IPS DF 6.9 (cell line): Measurements from ENCODE around the gene HNRNPL.

Experiments used
- DNase-seq: peaks from one replicate; pipeline ENCODE4 v3.0.0-alpha.2; 2013; ENCODE audit warnings: low read depth, low spot score
- H3K27ac ChIP-seq: one replicate; pipeline ENCODE4 v1.5.1; 2013; ENCODE audit warnings: low read length, control low read depth
- H3K27me3 ChIP-seq: 2 replicates; pipeline ENCODE4 v1.6.1; 2013; ENCODE audit warnings: mild to moderate bottlenecking, low read length; ENCODE audit not compliant: control insufficient read depth, insufficient read depth
- H3K36me3 ChIP-seq: 2 replicates; pipeline ENCODE4 v1.6.1; 2013; ENCODE audit warnings: low read length; ENCODE audit not compliant: control insufficient read depth, insufficient read depth
- H3K4me1 ChIP-seq: 2 replicates; pipeline ENCODE4 v1.6.1; 2013; ENCODE audit warnings: low read length; ENCODE audit not compliant: control insufficient read depth, insufficient read depth
- H3K4me3 ChIP-seq: 2 replicates; pipeline ENCODE4 v1.5.1; 2013; ENCODE audit warnings: mild to moderate bottlenecking, low read length
- H3K9me3 ChIP-seq: 2 replicates; pipeline ENCODE4 v1.6.1; 2013; ENCODE audit warnings: low read length, inconsistent platforms; ENCODE audit not compliant: control insufficient read depth, insufficient read depth
- WGBS: extraction: QIAGEN DNeasy Blood & Tissue Kit; methylation state at CpG from one replicate; pipeline ENCODE4 v1.1.7; 2013; ENCODE audit warnings: mixed read lengths, missing lambda C conversion rate; ENCODE audit not compliant: insufficient read length, insufficient coverage; 5-methylcytosine and 5-hydroxymethylcytosine counted together

Gene HNRNPL

DNA sequence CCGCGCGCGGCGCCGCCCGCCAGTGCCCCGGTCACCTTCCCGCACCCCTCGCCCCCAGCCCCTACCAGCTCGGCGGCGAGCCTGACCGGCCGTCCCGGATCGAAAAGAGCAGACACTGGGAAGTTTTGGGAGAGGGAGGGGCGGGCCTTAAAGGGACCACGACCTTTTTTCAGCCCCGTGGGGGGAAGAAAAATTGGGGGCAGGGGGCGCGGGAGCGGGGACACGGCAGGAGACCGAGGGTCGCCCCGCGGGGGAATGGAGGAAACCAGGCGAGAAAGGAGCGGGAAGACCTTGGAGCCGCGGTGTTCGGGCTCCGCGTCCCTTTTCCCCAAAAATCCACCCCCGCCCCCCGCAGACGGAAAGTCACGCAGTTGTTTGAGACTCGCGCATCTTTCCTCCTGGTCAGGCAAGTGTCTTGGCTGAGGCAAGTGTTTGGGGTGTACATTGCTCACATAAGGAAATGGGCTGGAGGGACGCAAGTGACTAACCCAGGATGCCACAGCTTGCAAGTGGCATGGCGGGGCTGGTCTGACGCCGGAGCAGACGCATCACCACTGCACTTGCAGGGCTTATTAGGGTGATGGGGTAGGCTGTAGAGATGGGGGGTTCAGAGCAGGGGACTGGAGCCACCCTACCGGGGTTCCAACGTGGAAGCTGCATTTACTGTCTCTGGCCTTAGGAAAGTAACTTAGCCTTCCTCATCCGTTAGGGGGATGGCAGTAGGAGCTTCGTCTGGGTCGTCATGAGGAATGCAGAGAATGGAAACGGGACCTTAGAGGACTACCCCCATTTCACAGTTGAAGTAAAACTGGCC lies 2.7 kb upstream of the HNRNPL start:
- DNase-seq = no peak
- Histone ChIP-seq H3K4me3 (peak overlapping the region; percentile 88), H3K4me1 (no peaks in the 10 kb centered on the region), H3K36me3 (peaks cover 3% of the 10 kb centered on the region; the same call in 1 of the 2 replicates), H3K27me3 (no peaks in the 10 kb centered on the region), H3K27ac (no peak overlapping the region), H3K9me3 (no peaks in the 10 kb centered on the region)
- no CpG with 5 or more reads among the region's 52 CpGs for WGBS

DNA sequence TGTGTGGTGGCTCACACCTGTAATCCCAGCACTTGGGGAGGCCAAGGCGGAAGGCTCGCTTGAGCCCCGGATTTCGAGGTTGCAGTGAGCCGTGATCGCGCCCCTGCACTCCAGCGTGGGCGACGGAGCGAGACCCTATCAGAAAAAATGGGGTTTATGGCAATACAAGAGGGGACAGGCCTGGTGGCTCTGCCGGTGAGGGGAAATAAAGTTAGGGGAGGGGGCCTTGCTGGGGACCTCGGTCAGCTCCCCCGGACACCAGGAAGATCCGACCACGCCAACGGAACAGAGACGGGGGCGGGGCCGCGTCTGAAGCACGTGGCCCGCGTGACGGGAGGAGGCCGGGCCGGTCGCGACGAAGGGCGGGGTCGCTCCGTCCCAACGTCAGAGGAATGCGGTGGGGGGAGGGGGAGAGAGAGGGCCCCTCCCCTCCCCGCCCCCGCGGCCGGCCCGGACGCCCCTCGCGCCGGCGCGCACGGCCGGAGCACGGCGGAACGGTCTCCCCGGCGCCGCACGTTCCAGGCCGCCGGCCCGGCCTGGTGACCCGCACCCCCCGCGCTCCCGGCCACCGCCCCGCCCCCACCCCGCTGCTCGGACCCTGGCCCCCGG lies 1.9 kb upstream of the HNRNPL start:
- no peaks in the 10 kb centered on the region for H3K4me1 ChIP-seq
- no peak for DNase-seq

DNA sequence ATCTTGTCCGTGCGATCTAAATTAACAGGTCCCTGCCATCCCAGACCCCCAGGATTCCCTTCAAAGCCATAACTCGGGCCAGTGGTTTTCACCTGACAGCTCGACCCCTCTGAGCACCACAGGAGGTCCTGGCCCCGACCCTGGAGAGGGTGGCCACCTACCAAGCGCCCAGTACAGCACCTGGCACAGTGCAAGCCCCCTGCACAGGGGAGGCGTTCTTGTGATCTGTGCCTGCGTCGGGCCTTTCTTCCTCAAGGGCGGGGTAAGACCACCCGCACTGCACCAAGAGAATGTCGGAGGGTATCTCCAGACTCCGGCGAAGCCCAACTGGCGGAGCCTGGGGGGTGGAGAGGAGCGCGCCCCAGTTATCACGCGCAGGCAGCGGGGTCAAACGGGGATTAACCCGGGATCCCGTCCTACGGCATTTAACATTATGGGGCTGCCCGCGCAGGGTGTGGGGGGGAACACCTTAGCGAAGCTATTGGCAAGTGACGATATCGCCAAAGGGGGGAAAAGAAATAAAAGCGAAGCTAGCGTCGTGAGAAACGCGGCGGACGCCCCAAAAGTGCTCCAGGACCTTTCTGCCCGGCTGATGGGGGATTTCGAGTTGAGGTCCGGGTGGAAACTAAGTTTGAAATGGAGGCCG lies 1.3 kb upstream of the HNRNPL start:
- peaks cover 15% of the 10 kb centered on the region; the same call in 1 of the 2 replicates for H3K36me3 ChIP-seq
- peak overlapping the region; percentile 31; the same call in 1 of the 2 replicates for H3K4me3 ChIP-seq
- no peak overlapping the region for H3K27ac ChIP-seq
- no peaks in the 10 kb centered on the region for H3K27me3 ChIP-seq
- H3K9me3 ChIP-seq = no peaks in the 10 kb centered on the region
- H3K4me1 ChIP-seq = no peaks in the 10 kb centered on the region
- no CpG with 5 or more reads among the region's 40 CpGs for WGBS
- no peak for DNase-seq

More for the DNA sequence above, 1.9 kb upstream of the HNRNPL start:
- Histone ChIP-seq H3K9me3 (no peaks in the 10 kb centered on the region), H3K27me3 (no peaks in the 10 kb centered on the region), H3K27ac (no peak overlapping the region), H3K36me3 (peaks cover 10% of the 10 kb centered on the region; the same call in 1 of the 2 replicates), H3K4me3 (peak overlapping the region; percentile 88; the same call in 1 of the 2 replicates)
- no CpG with 5 or more reads among the region's 67 CpGs for WGBS

DNA sequence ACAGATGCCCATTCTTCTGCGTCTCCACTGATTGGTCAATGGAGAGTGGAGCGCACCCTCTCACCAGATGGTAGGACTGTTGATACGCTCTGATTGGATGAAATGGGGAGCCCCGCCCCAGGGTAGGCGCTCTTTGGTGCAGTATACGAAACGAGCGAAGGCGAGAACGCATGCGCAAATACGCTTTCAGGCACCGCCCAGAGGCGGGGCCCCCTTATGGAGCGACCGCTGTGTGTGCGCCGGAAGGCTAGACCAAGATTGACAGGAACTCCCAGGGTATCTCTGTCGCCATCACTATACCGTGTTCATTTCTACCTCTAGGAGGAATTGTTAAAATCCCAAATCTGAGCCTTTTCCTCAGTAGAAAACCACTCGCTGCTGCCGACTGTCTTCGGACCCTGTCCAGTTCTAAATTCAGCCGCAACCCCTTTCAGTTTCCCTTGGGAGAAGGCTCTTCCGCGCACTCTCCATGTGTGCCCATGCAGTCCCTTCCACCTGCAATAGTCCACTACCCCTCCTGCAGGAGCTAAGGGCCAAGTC lies 720 bp upstream of the HNRNPL start:
- H3K27ac ChIP-seq = no peak overlapping the region
- H3K4me3 ChIP-seq = peak overlapping the region; percentile 31; the same call in 1 of the 2 replicates
- H3K27me3 ChIP-seq = no peaks in the 10 kb centered on the region
- WGBS = no CpG with 5 or more reads among the region's 26 CpGs
- peak; percentile 100 for DNase-seq
- H3K9me3 ChIP-seq = no peaks in the 10 kb centered on the region
- H3K36me3 ChIP-seq = peaks cover 21% of the 10 kb centered on the region
- H3K4me1 ChIP-seq = no peaks in the 10 kb centered on the region

DNA sequence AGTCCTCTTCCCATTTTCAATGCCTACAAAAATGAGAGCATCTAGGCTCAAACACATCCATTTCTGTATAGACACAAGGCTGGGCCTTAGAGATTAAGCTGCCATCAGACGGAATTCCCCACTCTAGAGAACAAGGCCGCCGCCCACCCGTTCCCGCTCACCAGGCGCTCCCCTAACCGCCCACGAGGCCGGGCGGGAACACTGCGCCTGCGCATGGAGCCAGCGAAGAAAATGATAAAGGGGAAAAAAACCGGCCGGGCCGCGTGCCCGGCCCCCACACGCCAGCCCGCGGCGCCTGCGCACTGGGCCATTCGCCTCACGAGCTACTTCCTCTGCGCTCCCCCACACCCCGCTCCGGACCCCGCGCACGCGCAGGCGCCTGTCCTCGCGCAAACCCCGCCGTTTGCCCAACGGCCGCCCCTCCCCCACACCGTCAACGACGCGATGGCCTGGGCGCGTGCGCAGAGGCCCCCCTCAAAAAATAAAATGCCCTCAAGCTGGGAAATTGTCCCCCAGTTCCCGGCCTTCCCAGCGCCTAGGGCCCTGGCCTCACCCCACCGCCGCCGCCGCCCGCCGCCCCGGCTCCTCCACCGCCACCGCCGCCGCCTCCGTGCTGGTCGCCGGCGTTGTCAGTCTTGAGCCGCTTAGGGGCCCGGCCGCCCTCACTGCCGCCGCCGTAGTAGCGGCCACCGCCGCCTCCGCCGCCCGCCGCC lies 483 bp downstream of the HNRNPL start:
- Histone ChIP-seq H3K9me3 (no peaks in the 10 kb centered on the region), H3K27me3 (no peaks in the 10 kb centered on the region), H3K36me3 (peaks cover 30% of the 10 kb centered on the region), H3K4me3 (peak overlapping the region; percentile 92; the same call in 1 of the 2 replicates), H3K4me1 (no peaks in the 10 kb centered on the region), H3K27ac (no peak overlapping the region)
- WGBS = no CpG with 5 or more reads among the region's 76 CpGs
- no peak for DNase-seq

DNA sequence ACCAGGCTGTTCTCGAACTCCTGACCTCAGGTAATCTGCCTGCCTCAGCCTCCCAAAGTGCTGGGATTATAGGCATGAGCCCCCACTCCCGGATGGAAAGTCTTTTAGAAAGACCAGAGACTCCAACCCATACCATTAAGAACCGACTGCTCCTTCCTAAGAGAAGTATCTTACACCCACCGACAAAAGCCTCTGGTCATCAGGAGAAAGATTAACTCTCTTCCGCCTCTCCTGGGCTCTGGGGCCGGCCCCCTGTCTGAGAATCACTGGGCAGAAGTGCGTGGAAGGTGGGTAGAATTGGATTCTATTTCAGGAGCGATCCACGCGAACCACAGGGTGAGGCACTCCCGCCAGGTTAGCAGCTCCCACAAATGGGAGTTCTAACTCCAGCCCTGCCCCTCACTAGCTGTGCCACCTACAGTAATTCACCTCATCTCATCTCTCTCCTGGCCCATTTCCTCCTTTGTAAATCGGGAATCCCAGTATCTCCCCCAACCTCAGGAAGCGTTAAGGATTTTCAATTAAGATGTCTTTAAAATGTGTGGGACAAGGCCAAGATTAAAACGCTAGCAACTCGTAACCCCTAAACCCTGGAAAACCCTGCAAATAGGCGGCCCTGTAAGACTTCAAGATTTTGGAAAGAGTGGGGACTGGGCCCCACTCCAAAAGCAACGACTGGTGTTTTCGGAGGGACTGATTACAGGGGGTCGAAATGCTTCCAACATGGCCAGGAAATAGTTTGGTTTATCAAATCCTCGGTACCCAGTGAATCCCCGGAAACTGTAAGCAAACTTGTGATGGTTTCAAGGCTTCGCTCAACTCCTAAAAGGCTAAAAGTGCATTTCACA lies 1.3 kb downstream of the HNRNPL start:
- no peaks in the 10 kb centered on the region for H3K27me3 ChIP-seq
- no peaks in the 10 kb centered on the region for H3K4me1 ChIP-seq
- DNase-seq = no peak
- H3K27ac ChIP-seq = no peak overlapping the region
- peaks cover 38% of the 10 kb centered on the region for H3K36me3 ChIP-seq
- no CpG with 5 or more reads among the region's 22 CpGs for WGBS
- peak overlapping the region; percentile 92; the same call in 1 of the 2 replicates for H3K4me3 ChIP-seq
- H3K9me3 ChIP-seq = no peaks in the 10 kb centered on the region

DNA sequence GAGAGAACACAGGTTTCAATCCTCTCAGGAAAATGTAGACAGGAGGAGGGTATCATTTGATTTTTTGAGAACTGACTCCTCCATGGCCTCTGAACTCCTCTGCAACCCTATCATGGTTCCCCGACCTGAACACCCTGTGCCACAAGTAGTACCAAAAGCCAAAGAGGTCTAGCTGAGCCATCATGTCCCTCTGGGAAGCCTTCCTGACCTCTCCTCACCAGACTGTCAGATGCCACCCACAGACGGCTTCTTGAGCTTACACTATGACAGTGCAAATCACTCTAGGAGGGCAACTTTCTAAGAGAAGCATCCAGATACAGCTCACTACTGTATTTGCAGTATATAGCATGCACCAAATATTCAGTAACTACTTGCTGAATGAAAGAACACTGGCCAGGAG lies 3.7 kb downstream of the HNRNPL start:
- no peak overlapping the region for H3K27ac ChIP-seq
- WGBS = no CpG with 5 or more reads among the region's 2 CpGs
- no peaks in the 10 kb centered on the region for H3K9me3 ChIP-seq
- peaks cover 57% of the 10 kb centered on the region for H3K36me3 ChIP-seq
- no peak overlapping the region for H3K4me3 ChIP-seq
- no peaks in the 10 kb centered on the region for H3K4me1 ChIP-seq
- no peak for DNase-seq
- no peaks in the 10 kb centered on the region for H3K27me3 ChIP-seq

DNA sequence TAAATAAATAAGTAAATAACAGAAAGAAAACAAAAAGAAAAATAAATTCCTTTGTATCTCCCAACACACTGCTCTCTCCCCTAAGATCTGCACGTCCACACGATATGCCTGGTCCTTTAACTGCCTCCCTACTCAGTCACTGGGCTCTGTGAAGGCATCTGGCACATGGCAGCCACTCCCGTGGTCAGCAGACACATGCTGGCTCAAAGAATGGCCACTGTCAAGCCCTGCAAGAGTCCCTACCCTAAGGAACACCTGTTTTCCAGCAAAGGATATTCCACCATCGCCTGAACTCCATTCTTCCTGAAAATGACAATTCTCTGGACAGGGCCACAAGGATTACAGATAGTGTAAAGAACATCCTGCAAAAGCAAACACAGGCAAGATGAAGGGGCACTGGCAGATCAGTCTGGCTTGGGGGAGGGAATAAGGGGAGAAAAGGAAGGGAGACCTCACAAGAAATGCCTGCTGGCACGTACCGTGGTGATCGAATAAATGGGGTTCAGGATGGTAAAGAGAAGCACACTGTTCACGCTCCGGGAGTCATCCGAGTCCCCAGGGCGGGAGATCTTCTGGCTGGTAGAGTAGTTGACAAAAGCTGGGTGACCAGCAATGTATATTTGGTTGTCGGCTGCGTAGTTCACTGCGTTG lies 4.3 kb downstream of the HNRNPL start:
- no peaks in the 10 kb centered on the region for H3K9me3 ChIP-seq
- no peaks in the 10 kb centered on the region for H3K4me1 ChIP-seq
- H3K36me3 ChIP-seq = peaks cover 63% of the 10 kb centered on the region
- no peak overlapping the region for H3K4me3 ChIP-seq
- no peaks in the 10 kb centered on the region for H3K27me3 ChIP-seq
- WGBS = no CpG with 5 or more reads among the region's 14 CpGs
- DNase-seq = no peak
- H3K27ac ChIP-seq = no peak overlapping the region

DNA sequence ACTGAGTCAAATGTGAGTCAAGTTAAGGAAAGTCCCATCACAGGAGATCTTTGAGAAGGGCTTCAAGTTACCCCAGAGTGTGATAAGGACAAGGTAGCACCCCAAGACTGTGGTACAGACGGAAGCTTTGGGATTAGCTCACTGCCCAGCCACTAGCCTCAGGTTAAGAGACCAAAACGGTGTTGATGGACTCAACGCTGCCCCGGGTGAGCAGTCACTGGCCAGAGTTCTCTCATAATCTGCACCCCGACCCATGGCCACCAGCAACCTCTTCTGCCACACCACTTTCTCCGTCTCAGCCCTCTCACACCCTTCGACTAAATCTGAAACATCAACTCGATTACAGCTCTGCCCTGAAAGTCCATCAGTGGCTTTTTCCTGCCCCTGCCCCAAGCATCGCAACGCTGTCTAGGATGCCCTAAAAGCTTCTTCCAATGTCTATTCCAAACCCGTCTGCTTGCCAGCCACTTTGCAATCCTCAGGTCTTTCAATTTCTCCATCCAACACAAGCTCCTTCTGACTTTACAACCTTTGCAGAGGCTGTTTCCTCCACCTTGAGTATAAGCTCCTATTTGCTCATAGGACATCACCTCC lies 5.6 kb downstream of the HNRNPL start:
- WGBS = no CpG with 5 or more reads among the region's 11 CpGs
- no peak overlapping the region for H3K27ac ChIP-seq
- H3K4me3 ChIP-seq = no peak overlapping the region
- H3K27me3 ChIP-seq = no peaks in the 10 kb centered on the region
- H3K4me1 ChIP-seq = no peaks in the 10 kb centered on the region
- H3K36me3 ChIP-seq = peaks cover 74% of the 10 kb centered on the region
- DNase-seq = no peak
- no peaks in the 10 kb centered on the region for H3K9me3 ChIP-seq
